ENCODE measurements around the gene TCF15. TPM values are rescaled to one million over a fixed set of nuclear protein-coding genes. Genes with fewer than 3 reads are reported as not detected.

TCF15 gene
- total RNA-seq, 1 donor = not detected

DNA sequence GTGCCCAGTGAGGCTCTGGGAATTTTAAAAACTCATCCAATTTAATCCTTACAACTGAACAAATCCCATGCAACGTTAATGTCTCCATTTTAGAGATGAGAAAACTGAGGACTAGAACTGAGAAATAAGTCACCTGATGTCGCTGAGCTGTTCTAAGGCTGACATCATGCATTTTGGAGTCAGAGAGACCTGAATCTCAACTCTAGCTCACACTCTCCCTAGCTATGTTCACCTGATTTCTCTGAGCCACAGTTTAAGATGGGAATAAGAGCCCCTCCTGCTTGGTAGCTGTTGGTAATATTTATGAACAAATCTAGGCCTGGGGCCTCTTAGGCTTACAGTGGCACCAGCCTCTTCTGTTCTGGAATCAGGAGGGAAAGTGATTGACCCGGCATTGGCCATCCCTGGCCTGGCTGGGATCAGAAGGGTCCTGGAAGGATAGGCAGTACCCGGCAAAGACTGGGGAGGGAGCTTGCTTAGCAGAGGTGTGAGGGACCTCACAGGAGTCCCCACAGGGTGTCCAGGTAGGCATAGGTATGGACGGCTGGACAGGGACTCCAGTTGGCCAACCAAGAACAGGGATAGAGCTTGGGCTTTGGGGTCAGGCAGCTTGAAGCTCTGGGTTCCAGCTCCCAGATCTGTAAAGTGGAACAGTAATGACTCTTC is 47.7 kb downstream of the TCF15 start:
- Histone ChIP-seq H3K4me3 (ENCODE audit: low read length) (no peak overlapping the region), H3K27me3 (ENCODE audit: insufficient read depth, low read length) (no peaks in the 10 kb centered on the region), H3K4me1 (ENCODE audit: insufficient read depth, low read length) (no peaks in the 10 kb centered on the region), H3K9me3 (ENCODE audit: low read depth, low read length) (no peaks in the 10 kb centered on the region)

DNA sequence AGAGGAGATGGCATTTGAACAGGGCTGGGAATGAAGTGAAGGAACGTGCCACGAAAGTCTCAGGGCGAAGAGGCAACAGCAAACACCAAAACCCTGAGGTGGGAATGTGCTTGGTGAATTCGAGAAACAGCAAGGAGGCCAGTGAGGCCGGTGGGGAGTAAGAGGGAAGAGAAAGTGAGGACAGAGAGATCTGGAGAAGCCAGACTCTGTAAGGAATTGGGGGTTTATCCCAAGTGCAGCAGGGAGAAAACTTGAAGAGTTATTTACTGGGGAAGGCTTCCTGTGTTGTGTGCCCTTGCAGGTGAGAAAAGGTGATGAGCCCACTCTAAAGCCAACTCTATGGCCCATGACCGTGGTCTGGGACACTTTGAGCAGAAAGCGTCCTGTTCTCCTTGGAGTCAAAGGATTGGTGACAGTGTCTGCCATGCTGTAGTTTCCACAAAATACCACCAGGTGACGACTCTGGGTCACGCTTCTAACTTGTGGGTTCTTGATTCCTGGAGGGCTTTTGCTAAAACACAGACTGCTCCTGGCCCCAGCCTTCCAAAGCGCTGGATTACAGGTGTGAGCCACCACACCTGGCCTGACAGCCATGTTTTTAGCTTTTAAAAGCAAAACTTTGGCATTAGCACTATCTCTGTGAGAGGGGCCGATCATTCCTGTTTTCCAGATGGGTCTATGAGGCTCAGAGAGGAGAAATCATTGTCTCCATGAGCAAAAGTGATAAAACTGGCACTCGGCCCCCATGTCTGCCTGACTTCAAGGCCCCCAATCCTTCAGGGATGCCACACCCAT is 48.5 kb downstream of the TCF15 start:
- no peaks in the 10 kb centered on the region for H3K4me1 ChIP-seq (ENCODE audit: insufficient read depth, low read length)
- no peaks in the 10 kb centered on the region for H3K27me3 ChIP-seq (ENCODE audit: insufficient read depth, low read length)
- no peak overlapping the region for H3K4me3 ChIP-seq (ENCODE audit: low read length)
- no peaks in the 10 kb centered on the region for H3K9me3 ChIP-seq (ENCODE audit: low read depth, low read length)

DNA sequence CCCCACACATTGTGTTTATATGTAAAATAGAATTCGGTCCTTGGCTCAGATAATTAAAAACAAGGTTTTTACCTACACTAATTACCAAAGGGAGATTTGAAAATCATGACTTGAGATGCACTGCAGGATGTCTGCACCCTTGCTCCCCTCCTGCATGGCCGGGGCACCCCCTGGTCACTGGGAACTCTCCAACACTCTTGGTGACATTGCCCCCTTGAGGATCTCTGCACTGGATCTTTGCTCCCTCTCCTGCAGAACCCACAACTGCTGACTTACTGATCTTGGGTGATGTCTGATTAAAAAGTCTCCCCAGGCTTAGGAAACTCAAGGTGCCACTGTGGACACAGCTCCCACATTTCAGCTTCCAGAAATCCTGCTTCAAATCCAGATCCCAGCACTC is 49.4 kb downstream of the TCF15 start:
- Histone ChIP-seq H3K4me3 (ENCODE audit: low read length) (no peak overlapping the region), H3K27me3 (ENCODE audit: insufficient read depth, low read length) (no peaks in the 10 kb centered on the region), H3K4me1 (ENCODE audit: insufficient read depth, low read length) (no peaks in the 10 kb centered on the region), H3K9me3 (ENCODE audit: low read depth, low read length) (no peaks in the 10 kb centered on the region)

DNA sequence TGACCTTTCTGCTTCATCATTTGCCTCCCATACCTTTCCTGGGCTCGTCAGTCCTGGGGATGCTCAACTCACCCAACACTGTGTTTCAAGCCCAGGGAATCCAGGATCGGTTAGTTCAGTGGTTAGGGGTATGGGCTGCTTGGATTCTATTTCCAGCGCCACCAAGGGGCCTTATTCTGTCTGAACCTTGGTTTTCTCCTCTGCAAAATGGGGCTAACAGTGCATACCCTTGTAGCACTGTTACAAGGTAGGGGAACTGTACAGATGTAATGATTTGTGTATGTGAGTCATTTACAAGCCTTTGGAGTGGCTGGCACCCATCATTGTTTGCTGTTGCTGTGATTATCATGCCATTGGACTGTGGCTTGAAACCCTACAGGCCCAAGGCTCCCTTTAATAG is 52.0 kb downstream of the TCF15 start:
- Histone ChIP-seq H3K9me3 (ENCODE audit: low read depth, low read length) (no peaks in the 10 kb centered on the region), H3K27me3 (ENCODE audit: insufficient read depth, low read length) (peaks cover 3% of the 10 kb centered on the region)

DNA sequence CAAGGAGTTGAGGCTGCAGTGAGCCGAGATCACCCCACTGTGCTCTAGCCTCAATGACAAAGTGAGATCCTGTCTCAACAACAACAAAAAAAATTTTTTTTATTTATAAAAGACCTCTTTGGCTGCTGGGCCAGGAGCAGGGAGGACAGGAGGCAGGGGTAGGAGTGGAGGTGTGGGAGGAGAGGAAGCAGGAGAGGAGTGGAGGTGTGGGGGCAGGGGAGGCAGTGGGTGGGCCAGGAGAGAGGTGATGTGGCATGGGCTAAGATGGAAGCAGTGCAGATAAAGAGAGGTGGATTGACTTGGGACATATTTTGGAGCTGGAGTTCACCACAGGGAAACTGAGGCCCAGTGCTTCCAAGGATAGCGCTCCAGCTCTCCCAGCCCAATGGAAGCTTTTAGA is 53.1 kb downstream of the TCF15 start:
- Histone ChIP-seq H3K4me1 (ENCODE audit: insufficient read depth, low read length) (no peaks in the 10 kb centered on the region), H3K4me3 (ENCODE audit: low read length) (no peak overlapping the region), H3K9me3 (ENCODE audit: low read depth, low read length) (no peaks in the 10 kb centered on the region), H3K27me3 (ENCODE audit: insufficient read depth, low read length) (peaks cover 3% of the 10 kb centered on the region)

More for the DNA sequence above, 52.0 kb downstream of the TCF15 start:
- H3K4me1 ChIP-seq (ENCODE audit: insufficient read depth, low read length) = no peaks in the 10 kb centered on the region
- H3K4me3 ChIP-seq (ENCODE audit: low read length) = no peak overlapping the region

DNA sequence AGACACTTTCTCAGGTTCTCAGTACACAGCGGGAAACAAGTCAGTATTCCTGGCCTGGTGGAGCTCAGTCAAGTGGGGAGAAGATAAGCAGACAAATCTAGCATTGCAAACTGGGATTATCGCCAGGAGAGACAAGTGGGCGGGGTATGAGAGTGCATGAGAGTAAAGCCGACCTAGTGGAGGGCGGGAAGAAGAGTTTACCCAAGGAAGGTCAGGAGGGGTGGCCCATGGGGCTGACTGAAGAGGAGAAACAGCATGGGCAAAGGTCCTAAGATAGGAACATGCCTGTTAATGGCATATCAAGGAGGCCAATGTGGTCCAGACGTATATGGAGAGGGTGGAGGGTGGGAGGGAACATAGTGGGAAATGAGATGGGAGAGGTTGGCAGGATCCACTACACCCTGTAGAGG is 54.1 kb downstream of the TCF15 start:
- H3K27me3 ChIP-seq (ENCODE audit: insufficient read depth, low read length) = peaks cover 3% of the 10 kb centered on the region
- no peaks in the 10 kb centered on the region for H3K4me1 ChIP-seq (ENCODE audit: insufficient read depth, low read length)
- H3K9me3 ChIP-seq (ENCODE audit: low read depth, low read length) = no peaks in the 10 kb centered on the region
- no peak overlapping the region for H3K4me3 ChIP-seq (ENCODE audit: low read length)

Other genes starting within 250 kb of the TCF15 start
- gene TRIB3, start 229.5 kb downstream of the TCF15 start, total RNA-seq = 4.8 TPM
- 49.4 TPM for gene RBCK1, start 202.0 kb downstream of the TCF15 start, total RNA-seq
- 16.2 TPM for gene TBC1D20, start 147.8 kb downstream of the TCF15 start, total RNA-seq
- 54.7 TPM for gene CSNK2A1, start 66.5 kb downstream of the TCF15 start, total RNA-seq
- 35.2 TPM for gene SRXN1, start 42.9 kb upstream of the TCF15 start, total RNA-seq
- gene SCRT2, start 65.5 kb upstream of the TCF15 start, total RNA-seq = not detected
- gene SLC52A3, start 158.2 kb upstream of the TCF15 start, total RNA-seq = not detected
- gene FAM110A, start 223.4 kb upstream of the TCF15 start, total RNA-seq = 10.6 TPM

Data from mononuclear cell (primary cell).